Amygdala (tissue), 56 donors: ENCODE data around the gene MAP3K13.

Experiments
- DNase-seq, 56 donors: peaks; one replicate each; lab custom pipeline; 2025; lab: John Stamatoyannopoulos, UW

The MAP3K13 gene

GRCh38 chr3:185498503-185499396, 135.8 kb downstream of the MAP3K13 start, which contains the start of gene TMEM41A:
TMEM41A (minus strand) TSS chr3:185499035; CDS start chr3:185498961, 74 bp downstream.
- DNase-seq, result peak; percentile 20 to 94 (median 84)

- DNase-seq, result no peak
Measured at GRCh38 chr3:185502987-185503386, 140.1 kb downstream of the MAP3K13 start.

- DNase-seq, result no peak
Measured at GRCh38 chr3:185503521-185503920, 140.6 kb downstream of the MAP3K13 start.

GRCh38 chr3:185504636-185505035, 141.7 kb downstream of the MAP3K13 start:
- no peak for DNase-seq

- DNase-seq, result no peak
Measured at GRCh38 chr3:185507883-185508282, 144.9 kb downstream of the MAP3K13 start.

GRCh38 chr3:185508335-185508991, 145.5 kb downstream of the MAP3K13 start:
- DNase-seq, result peak in 3 of 56 donors; percentile 0 to 3 (median 3)

- no peak for DNase-seq
Measured at GRCh38 chr3:185511711-185512110, 148.8 kb downstream of the MAP3K13 start.

- DNase-seq, result no peak
Measured at GRCh38 chr3:185517387-185518130, 154.6 kb downstream of the MAP3K13 start.

GRCh38 chr3:185519021-185519420, 156.1 kb downstream of the MAP3K13 start:
- no peak for DNase-seq

GRCh38 chr3:185521349-185522138, 158.6 kb downstream of the MAP3K13 start:
- DNase-seq, result peak in 1 of 56 donors; percentile 2

- no peak for DNase-seq
Measured at GRCh38 chr3:185526349-185526951, 163.5 kb downstream of the MAP3K13 start.

- no peak for DNase-seq
Measured at GRCh38 chr3:185527364-185527763, 164.4 kb downstream of the MAP3K13 start.

GRCh38 chr3:185528532-185528931, 165.6 kb downstream of the MAP3K13 start:
- DNase-seq, result no peak

- no peak for DNase-seq
Measured at GRCh38 chr3:185530856-185531255, 167.9 kb downstream of the MAP3K13 start.

- DNase-seq, result peak in 3 of 56 donors; percentile 9 to 12 (median 12)
Measured at GRCh38 chr3:185532901-185533300, 170.0 kb downstream of the MAP3K13 start.

- no peak for DNase-seq
Measured at GRCh38 chr3:185534511-185534910, 171.6 kb downstream of the MAP3K13 start.

- peak in 1 of 56 donors; percentile 4 for DNase-seq
Measured at GRCh38 chr3:185537369-185537970, 174.5 kb downstream of the MAP3K13 start.
